Measurements from ENCODE around the gene EOLA2.

GRCh38 chrX:149950681-149951080, 12.4 kb upstream of the EOLA2 start:
- TF ChIP-seq CTCF (IDR thresholded peaks at IDR 0.05) (peak; percentile 50), EZH2 (IDR thresholded peaks at IDR 0.05) (no peak)
